Uterus (tissue), 2 donors: ENCODE results near the gene RBMS3.

Source experiments
- POLR2A ChIP-seq, 2 donors: fragments of 450-650 bp; IDR thresholded peaks; one replicate each; pipeline ENCODE4 v1.6.1; 2016; ENCODE audit warnings: antibody characterized with exemption in 2 of 2, mild to moderate bottlenecking in 1 of 2, moderate library complexity in 1 of 2
- TF ChIP-seq, protein P1 (sequence below), 4 experiments: fragments of 200-600 bp in 2 of 4; fragments of 450-650 bp in 2 of 4; sonication (generic) in 2 of 4; IDR thresholded peaks; one replicate each; pipeline ENCODE4 v1.5.1; 2016 to 2019; ENCODE audit warnings: antibody characterized with exemption in 4 of 4, mild to moderate bottlenecking in 2 of 4, moderate library complexity in 1 of 4

DNA sequence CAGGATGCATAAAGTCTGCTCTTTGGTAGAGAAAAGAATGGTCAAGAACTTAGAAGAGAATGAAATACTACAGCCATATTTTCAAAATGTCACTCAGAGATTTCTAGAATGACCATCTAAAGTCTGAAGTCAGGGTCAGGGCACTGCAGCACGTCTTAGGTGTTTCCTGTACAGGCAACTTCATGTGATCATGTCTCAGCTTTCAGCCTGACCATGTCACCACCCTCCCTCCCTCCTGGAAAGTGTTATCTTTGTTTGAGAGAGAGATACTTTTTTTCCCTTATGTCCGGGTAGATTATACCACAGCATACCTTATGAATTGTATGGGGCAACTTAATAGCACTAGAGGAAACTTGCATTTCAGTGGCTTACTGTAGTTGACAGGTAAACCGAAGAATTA, 767.6 kb downstream of the RBMS3 start:
- TF ChIP-seq, protein P1, sequence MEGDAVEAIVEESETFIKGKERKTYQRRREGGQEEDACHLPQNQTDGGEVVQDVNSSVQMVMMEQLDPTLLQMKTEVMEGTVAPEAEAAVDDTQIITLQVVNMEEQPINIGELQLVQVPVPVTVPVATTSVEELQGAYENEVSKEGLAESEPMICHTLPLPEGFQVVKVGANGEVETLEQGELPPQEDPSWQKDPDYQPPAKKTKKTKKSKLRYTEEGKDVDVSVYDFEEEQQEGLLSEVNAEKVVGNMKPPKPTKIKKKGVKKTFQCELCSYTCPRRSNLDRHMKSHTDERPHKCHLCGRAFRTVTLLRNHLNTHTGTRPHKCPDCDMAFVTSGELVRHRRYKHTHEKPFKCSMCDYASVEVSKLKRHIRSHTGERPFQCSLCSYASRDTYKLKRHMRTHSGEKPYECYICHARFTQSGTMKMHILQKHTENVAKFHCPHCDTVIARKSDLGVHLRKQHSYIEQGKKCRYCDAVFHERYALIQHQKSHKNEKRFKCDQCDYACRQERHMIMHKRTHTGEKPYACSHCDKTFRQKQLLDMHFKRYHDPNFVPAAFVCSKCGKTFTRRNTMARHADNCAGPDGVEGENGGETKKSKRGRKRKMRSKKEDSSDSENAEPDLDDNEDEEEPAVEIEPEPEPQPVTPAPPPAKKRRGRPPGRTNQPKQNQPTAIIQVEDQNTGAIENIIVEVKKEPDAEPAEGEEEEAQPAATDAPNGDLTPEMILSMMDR (IDR thresholded peaks at IDR 0.05): no peak
- TF ChIP-seq POLR2A (IDR thresholded peaks at IDR 0.05): no peak
